WTC11 (cell line): ENCODE results near the gene RSPRY1. TPM values are rescaled to one million over a fixed set of nuclear protein-coding genes. Genes with fewer than 3 reads are reported as not detected.
A peak's percentile ranks its signal among the peaks of the same experiment; 100 is the strongest.

Source experiments
- ATAC-seq: fragments of 200-7000 bp; cut with Tn5 transposase; 2 replicates; pipeline ENCODE4 v1.10.0; 2021; ENCODE audit warnings: mild to moderate bottlenecking, moderate library complexity
- CTCF ChIA-PET: fragments of 300-600 bp; sonication (Branson Sonifier 250); formaldehyde crosslinking; loops from one replicate; lab custom pipeline; 2021; ENCODE audit warnings: antibody characterized with exemption; lab: Charles Lee
- POLR2A ChIA-PET: fragments of 350-600 bp; sonication (Branson Sonifier 250); formaldehyde crosslinking; loops from one replicate; lab custom pipeline; 2021; ENCODE audit warnings: antibody characterized with exemption; lab: Charles Lee
- DNase-seq: peaks from one replicate; pipeline ENCODE4 v3.0.0; 2021; ENCODE audit warnings: low spot score
- H3K27ac Mint-ChIP-seq: 2 replicates; pipeline ENCODE4 v1.8.0; 2021; ENCODE audit warnings: mixed read lengths
- H3K27me3 Mint-ChIP-seq: 2 replicates; pipeline ENCODE4 v1.8.0; 2021; ENCODE audit warnings: low read depth, mild to moderate bottlenecking, moderate library complexity, mixed read lengths
- H3K36me3 Mint-ChIP-seq: 2 replicates; pipeline ENCODE4 v1.8.0; 2021; ENCODE audit warnings: mixed read lengths
- H3K4me1 Mint-ChIP-seq: 2 replicates; pipeline ENCODE4 v1.8.0; 2022; ENCODE audit warnings: mixed read lengths
- H3K4me3 Mint-ChIP-seq: 2 replicates; pipeline ENCODE4 v1.8.0; 2021; ENCODE audit warnings: mild to moderate bottlenecking, moderate library complexity, mixed read lengths
- H3K9me3 Mint-ChIP-seq: 2 replicates; pipeline ENCODE4 v1.8.0; 2021; ENCODE audit warnings: mixed read lengths
- ATF2 ChIP-seq: sonication (generic); formaldehyde crosslinking; IDR thresholded peaks from 2 replicates; pipeline ENCODE4 v1.8.1; 2022; ENCODE audit warnings: low read depth, missing genetic modification reagents, borderline replicate concordance
- ATF3 ChIP-seq: sonication (generic); formaldehyde crosslinking; conservative IDR thresholded peaks from 2 replicates; pipeline ENCODE4 v1.8.1; 2022; ENCODE audit warnings: mild to moderate bottlenecking, missing genetic modification reagents
- CTCF ChIP-seq: fragments of 200-600 bp; IDR thresholded peaks from 2 replicates; pipeline ENCODE4 v1.8.0; 2022; ENCODE audit warnings: antibody characterized with exemption
- FOXK1 ChIP-seq: sonication (generic); formaldehyde crosslinking; IDR thresholded peaks from 2 replicates; pipeline ENCODE4 v1.8.0; 2022; ENCODE audit warnings: mild to moderate bottlenecking, moderate library complexity, missing genetic modification reagents
- FOXP1 ChIP-seq: sonication (generic); formaldehyde crosslinking; IDR thresholded peaks from 2 replicates; pipeline ENCODE4 v1.8.0; 2022; ENCODE audit warnings: missing genetic modification reagents, mild to moderate bottlenecking, moderate library complexity, borderline replicate concordance
- FOXP4 ChIP-seq: sonication (generic); formaldehyde crosslinking; IDR thresholded peaks from 2 replicates; pipeline ENCODE4 v1.8.0; 2022; ENCODE audit warnings: mild to moderate bottlenecking, missing genetic modification reagents
- KAT7 ChIP-seq: sonication (generic); formaldehyde crosslinking; IDR thresholded peaks from 2 replicates; pipeline ENCODE4 v1.8.1; 2023; ENCODE audit warnings: missing genetic modification reagents, mild to moderate bottlenecking, borderline replicate concordance
- NFE2L1 ChIP-seq: sonication (generic); formaldehyde crosslinking; IDR thresholded peaks from 2 replicates; pipeline ENCODE4 v1.8.1; 2023; ENCODE audit warnings: missing genetic modification reagents
- NR3C1 ChIP-seq: sonication (generic); formaldehyde crosslinking; conservative IDR thresholded peaks from 2 replicates; pipeline ENCODE4 v1.8.1; 2023; ENCODE audit warnings: low read depth, mild to moderate bottlenecking, missing genetic modification reagents
- PRRX2 ChIP-seq: fragments of 250-450 bp; sonication (Bioruptor Pico); IDR thresholded peaks from 2 replicates; pipeline ENCODE4 v1.8.0; 2021; ENCODE audit warnings: mild to moderate bottlenecking
- TEAD1 ChIP-seq: sonication (generic); formaldehyde crosslinking; IDR thresholded peaks from 2 replicates; pipeline ENCODE4 v1.8.0; 2022; ENCODE audit warnings: mild to moderate bottlenecking, missing genetic modification reagents
- ZNF317 ChIP-seq: sonication (generic); formaldehyde crosslinking; IDR thresholded peaks from 2 replicates; pipeline ENCODE4 v1.8.1; 2023; ENCODE audit warnings: low read depth, mild to moderate bottlenecking, moderate library complexity, missing genetic modification reagents, borderline replicate concordance
- total RNA-seq: library from RNA; stranded (reverse); gene quantifications from 3 replicates; pipeline ENCODE4 v1.2.3, GENCODE V29; 2021
- TF ChIP-seq, protein P1 (sequence below): sonication (generic); formaldehyde crosslinking; conservative IDR thresholded peaks from 2 replicates; pipeline ENCODE4 v1.8.1; 2023; ENCODE audit warnings: mild to moderate bottlenecking, low read depth, missing genetic modification reagents, moderate library complexity

The RSPRY1 gene
- total RNA-seq, 1 experiment from 2014 or later, result 26.8 TPM

- Mint-ChIP-seq H3K4me1 (peaks cover 37% of the 10 kb centered on the region), H3K27ac (no peak overlapping the region), H3K36me3 (no peaks in the 10 kb centered on the region), H3K27me3 (no peaks in the 10 kb centered on the region), H3K4me3 (no peak overlapping the region), H3K9me3 (no peaks in the 10 kb centered on the region)
- ChIA-PET POLR2A (no interaction called here), CTCF (interaction anchor here (0.6 to 3.1 kb wide), 3 partner anchors 51 to 266 kb away, joined by 3 to 15 read pairs (median 6); partner anchors contain the start of gene CPNE2)
- no peak for ATAC-seq
- TF ChIP-seq TEAD1 (CRISPR knock-in tag) (no peak), NR3C1 (CRISPR knock-in tag) (no peak)
- DNase-seq, result no peak
These were observed 42.8 kb upstream of the RSPRY1 start for GRCh38 chr16:57143149-57143921.

- Mint-ChIP-seq H3K9me3 (no peaks in the 10 kb centered on the region), H3K27me3 (no peaks in the 10 kb centered on the region), H3K4me3 (no peak overlapping the region), H3K4me1 (peaks cover 44% of the 10 kb centered on the region), H3K36me3 (no peaks in the 10 kb centered on the region), H3K27ac (no peak overlapping the region)
- TF ChIP-seq ZNF317 (no peak), FOXP4 (CRISPR knock-in tag) (no peak), ATF3 (CRISPR knock-in tag) (no peak), CTCF (no peak), NFE2L1 (no peak), PRRX2 (CRISPR knock-in tag) (no peak), KAT7 (CRISPR knock-in tag) (no peak)
- DNase-seq, result no peak
- ATAC-seq, result no peak
- ChIA-PET CTCF (interaction anchor here (1.5 to 3.1 kb wide), 3 partner anchors 28 to 60 kb away, joined by 3 to 15 read pairs (median 6); partner anchors contain the start of gene CPNE2), POLR2A (interaction anchor here (0.7 kb wide), 1 partner anchor 9 kb away, joined by 3 read pairs; no protein-coding TSS in a partner anchor)
These were observed 42.1 kb upstream of the RSPRY1 start for GRCh38 chr16:57144027-57144426.

DNA sequence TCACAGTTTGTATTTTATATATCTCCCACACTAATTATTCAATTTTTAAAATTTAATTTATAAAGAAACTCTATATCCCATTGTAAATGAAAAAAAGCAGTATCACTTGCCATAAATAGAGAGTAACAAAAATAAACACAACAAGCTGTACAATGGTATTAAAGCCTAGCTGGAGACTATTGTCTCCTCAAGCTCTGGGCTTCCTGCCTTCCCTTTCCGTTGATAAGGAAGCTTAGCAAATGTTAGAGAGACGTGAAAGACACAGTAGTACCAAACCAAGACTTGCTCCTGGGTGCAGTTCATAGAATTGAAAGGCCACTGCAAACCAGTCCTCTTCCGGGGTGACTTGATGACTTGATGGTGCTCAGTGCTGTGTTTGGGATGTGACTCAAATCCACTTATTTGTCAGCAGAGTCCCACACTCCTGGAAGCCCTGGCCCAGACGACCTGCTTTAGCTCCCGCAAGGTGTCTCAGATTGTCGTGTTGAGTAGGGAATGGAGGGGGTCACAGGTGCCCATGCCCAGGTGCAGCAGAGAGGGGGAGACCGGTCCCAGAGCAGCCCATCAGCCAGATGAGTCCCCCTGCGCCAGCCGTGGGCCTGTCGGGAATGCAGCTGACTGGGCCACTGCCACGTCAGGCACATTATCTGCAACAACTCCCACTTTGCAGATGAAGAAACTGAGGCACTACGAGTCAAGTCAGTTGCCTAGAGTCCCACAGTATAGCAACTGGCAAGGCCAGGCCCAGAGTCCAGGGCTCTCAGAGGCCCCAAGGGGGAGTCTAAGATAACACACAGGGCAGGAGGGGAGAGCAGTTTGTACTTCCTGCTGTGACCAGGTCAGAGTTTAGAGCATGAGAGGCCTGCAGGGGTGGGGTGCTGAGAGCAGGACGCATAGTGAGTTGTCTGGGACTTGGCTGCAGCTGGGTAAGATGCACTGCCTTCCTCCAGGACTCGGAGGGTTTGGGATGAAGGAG, 40.8 kb upstream of the RSPRY1 start:
- Mint-ChIP-seq H3K27ac (no peak overlapping the region; the same call in 1 of the 2 replicates), H3K9me3 (no peaks in the 10 kb centered on the region)
- CTCF ChIA-PET, result interaction anchor here (1.2 to 3.1 kb wide), 5 partner anchors 10 to 61 kb away, joined by 3 to 15 read pairs (median 6); partner anchors contain the start of gene CPNE2
- DNase-seq, result no peak
- ATAC-seq, result no peak
- TF ChIP-seq FOXP1, result 0 out of 2 replicates have a peak, but pooled peaks have one; percentile 21
- no peak for TF ChIP-seq FOXK1 (CRISPR knock-in tag)
- no peak for TF ChIP-seq ATF2 (CRISPR knock-in tag)
- TF ChIP-seq, protein P1, sequence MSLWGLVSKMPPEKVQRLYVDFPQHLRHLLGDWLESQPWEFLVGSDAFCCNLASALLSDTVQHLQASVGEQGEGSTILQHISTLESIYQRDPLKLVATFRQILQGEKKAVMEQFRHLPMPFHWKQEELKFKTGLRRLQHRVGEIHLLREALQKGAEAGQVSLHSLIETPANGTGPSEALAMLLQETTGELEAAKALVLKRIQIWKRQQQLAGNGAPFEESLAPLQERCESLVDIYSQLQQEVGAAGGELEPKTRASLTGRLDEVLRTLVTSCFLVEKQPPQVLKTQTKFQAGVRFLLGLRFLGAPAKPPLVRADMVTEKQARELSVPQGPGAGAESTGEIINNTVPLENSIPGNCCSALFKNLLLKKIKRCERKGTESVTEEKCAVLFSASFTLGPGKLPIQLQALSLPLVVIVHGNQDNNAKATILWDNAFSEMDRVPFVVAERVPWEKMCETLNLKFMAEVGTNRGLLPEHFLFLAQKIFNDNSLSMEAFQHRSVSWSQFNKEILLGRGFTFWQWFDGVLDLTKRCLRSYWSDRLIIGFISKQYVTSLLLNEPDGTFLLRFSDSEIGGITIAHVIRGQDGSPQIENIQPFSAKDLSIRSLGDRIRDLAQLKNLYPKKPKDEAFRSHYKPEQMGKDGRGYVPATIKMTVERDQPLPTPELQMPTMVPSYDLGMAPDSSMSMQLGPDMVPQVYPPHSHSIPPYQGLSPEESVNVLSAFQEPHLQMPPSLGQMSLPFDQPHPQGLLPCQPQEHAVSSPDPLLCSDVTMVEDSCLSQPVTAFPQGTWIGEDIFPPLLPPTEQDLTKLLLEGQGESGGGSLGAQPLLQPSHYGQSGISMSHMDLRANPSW, result no peak
- TF ChIP-seq, all 79 proteins: peak for 1
- no peaks in the 10 kb centered on the region for H3K36me3 Mint-ChIP-seq
- peaks cover 47% of the 10 kb centered on the region for H3K4me1 Mint-ChIP-seq
- no peak overlapping the region for H3K4me3 Mint-ChIP-seq
- no peaks in the 10 kb centered on the region for H3K27me3 Mint-ChIP-seq
- POLR2A ChIA-PET, result interaction anchor here (0.7 kb wide), 1 partner anchor 11 kb away, joined by 3 read pairs; no protein-coding TSS in a partner anchor
